EL (cell line): Measurements from ENCODE around the gene PLXNA2.

Source experiments
- DNase-seq: peaks from one replicate; pipeline ENCODE4 v3.0.0-alpha.2; 2016

PLXNA2 gene

GRCh38 chr1:208157769-208158168 lies 86.4 kb downstream of the PLXNA2 start:
- DNase-seq = no peak

GRCh38 chr1:208156741-208157140 lies 87.4 kb downstream of the PLXNA2 start:
- no peak for DNase-seq

GRCh38 chr1:208156310-208156709 lies 87.9 kb downstream of the PLXNA2 start:
- DNase-seq = no peak

- no peak for DNase-seq
These were observed 89.2 kb downstream of the PLXNA2 start for GRCh38 chr1:208154679-208155642.

- no peak for DNase-seq
These were observed 90.1 kb downstream of the PLXNA2 start for GRCh38 chr1:208154040-208154439.

- no peak for DNase-seq
These were observed 90.8 kb downstream of the PLXNA2 start for GRCh38 chr1:208153386-208153785.

- DNase-seq = no peak
These were observed 92.2 kb downstream of the PLXNA2 start for GRCh38 chr1:208151728-208152598.

- no peak for DNase-seq
These were observed 93.2 kb downstream of the PLXNA2 start for GRCh38 chr1:208150833-208151458.

- DNase-seq = no peak
These were observed 94.2 kb downstream of the PLXNA2 start for GRCh38 chr1:208149776-208150514.

GRCh38 chr1:208149213-208149612 lies 95.0 kb downstream of the PLXNA2 start:
- no peak for DNase-seq

- DNase-seq = no peak
These were observed 95.8 kb downstream of the PLXNA2 start for GRCh38 chr1:208148380-208148779.

- no peak for DNase-seq
These were observed 97.5 kb downstream of the PLXNA2 start for GRCh38 chr1:208146650-208147049.

GRCh38 chr1:208145167-208145566 lies 99.0 kb downstream of the PLXNA2 start:
- DNase-seq = no peak

- DNase-seq = no peak
These were observed 101.4 kb downstream of the PLXNA2 start for GRCh38 chr1:208142590-208143382.

GRCh38 chr1:208141610-208142192 lies 102.5 kb downstream of the PLXNA2 start:
- DNase-seq = no peak

GRCh38 chr1:208139434-208140045 lies 104.6 kb downstream of the PLXNA2 start:
- DNase-seq = no peak

GRCh38 chr1:208137193-208137592 lies 107.0 kb downstream of the PLXNA2 start:
- peak; percentile 31 for DNase-seq

- no peak for DNase-seq
These were observed 107.6 kb downstream of the PLXNA2 start for GRCh38 chr1:208136459-208137182.

GRCh38 chr1:208135354-208135753 lies 108.8 kb downstream of the PLXNA2 start:
- DNase-seq = no peak

GRCh38 chr1:208134491-208134890 lies 109.7 kb downstream of the PLXNA2 start:
- no peak for DNase-seq
